ENCODE results near the gene DOK3. TPM values are rescaled to one million over a fixed set of nuclear protein-coding genes. Genes with fewer than 3 reads are reported as not detected.

The DOK3 gene
- total RNA-seq, 1 donor from 2014 or later = 3.7 TPM

DNA sequence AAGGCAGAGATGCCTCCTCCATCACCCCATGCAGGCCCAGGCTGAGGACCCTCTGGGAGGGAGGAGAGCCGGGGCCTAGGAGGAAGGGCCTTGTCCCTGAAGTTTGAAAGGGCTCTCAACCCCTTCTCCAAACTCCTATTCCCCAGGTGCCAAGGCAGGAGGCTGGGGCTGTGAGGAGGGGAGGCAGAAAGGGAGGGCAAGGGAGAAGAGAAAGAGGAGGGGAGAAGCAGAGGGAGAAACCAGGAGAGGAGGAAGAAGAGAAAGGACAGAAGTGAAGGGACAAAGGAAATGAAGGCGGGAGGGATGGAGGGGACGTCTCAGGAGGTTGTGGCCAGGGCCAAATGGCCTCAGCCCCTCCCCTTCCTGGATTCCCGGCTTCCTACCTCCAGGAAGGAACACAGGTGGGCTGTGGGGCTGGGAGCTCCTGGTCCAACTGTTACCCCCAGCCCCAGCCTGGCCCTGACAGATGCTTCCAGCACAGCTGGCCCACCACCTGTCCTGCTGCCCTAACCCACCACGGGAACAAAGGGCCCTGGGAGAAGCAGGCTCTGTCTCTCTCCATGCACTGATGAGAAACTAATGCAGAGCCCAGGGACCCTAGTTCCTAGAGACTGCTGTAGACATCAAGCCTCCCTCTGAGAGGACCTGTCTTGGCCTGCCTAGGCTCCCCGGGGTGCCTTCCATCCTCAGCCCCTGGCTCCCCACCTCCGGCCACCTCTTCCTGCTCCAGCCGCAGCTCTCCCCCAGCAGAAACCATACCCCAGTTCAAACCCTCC lies 39.7 kb downstream of the DOK3 start:
- intact Hi-C loops (cut with micrococcal nuclease) = no loop called here
- Mint-ChIP-seq H3K27me3 (ENCODE audit: insufficient read depth) (peaks cover 13% of the 10 kb centered on the region), H3K27ac (peak overlapping the region; percentile 1), H3K4me1 (ENCODE audit: low read depth) (peaks cover 15% of the 10 kb centered on the region), H3K36me3 (ENCODE audit: low read depth) (peaks cover 3% of the 10 kb centered on the region), H3K4me3 (no peak overlapping the region), H3K9me3 (no peaks in the 10 kb centered on the region)
- no peak for DNase-seq (ENCODE audit: low spot score)

DNA sequence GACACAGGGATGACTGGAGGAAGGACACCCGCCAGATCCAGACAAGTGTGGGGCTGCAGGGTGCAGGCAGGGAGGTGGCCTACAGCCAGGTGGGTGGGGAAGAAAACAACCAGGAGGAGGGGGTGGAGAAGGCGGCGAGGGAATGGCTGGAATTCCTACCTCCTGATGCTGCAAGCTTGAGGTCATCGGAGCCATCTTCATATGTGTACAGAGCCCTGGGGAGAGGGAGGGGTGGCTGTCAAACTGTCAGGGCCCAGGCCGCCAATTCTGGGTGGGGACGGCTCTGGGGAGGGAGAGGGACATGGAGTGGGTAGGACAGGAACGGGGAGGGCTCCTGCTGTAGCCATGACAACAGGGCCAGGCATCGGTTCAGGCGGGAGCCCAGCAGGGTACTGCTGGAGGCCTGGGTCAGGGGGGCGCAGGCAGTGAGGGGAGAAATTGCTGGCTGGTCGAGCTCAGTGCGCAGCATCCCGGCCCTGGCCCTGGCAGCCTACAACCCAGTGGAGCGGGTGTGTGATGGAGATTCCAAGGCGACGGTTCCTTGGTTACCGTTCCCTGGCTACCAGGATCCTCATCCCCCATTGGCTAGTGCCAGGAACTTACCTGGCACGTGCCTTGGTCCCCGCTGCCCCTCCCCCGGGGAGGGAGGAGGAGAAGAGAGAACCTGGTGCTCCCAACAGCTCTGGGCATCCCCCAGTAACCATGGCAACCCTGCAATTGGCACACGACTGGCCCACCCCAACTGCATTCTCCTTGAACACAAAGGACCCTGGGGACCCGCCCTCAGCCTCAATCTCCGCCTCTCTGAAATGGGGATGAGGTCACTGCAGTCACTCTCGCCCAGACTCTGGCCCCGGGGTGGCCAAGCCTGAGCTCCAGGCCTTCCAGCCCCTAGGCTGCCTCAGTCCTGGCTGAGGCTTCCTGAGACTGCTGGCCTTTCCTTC lies 40.7 kb downstream of the DOK3 start:
- peaks cover 1% of the 10 kb centered on the region for H3K36me3 Mint-ChIP-seq (ENCODE audit: low read depth)

GRCh38 chr5:177468329-177468684 lies 41.3 kb downstream of the DOK3 start:
- no peak for DNase-seq (ENCODE audit: low spot score)
- intact Hi-C loops (cut with micrococcal nuclease) = no loop called here
- Mint-ChIP-seq H3K27ac (no peak overlapping the region), H3K27me3 (ENCODE audit: insufficient read depth) (peaks cover 4% of the 10 kb centered on the region), H3K4me1 (ENCODE audit: low read depth) (peaks cover 4% of the 10 kb centered on the region), H3K9me3 (no peaks in the 10 kb centered on the region), H3K4me3 (no peak overlapping the region), H3K36me3 (ENCODE audit: low read depth) (no peaks in the 10 kb centered on the region)

More for the DNA sequence above, 40.7 kb downstream of the DOK3 start:
- DNase-seq (ENCODE audit: low spot score) = no peak
- intact Hi-C loops (cut with micrococcal nuclease) = no loop called here
- Mint-ChIP-seq H3K27ac (no peak overlapping the region), H3K4me1 (ENCODE audit: low read depth) (peaks cover 6% of the 10 kb centered on the region), H3K4me3 (no peak overlapping the region), H3K9me3 (no peaks in the 10 kb centered on the region), H3K27me3 (ENCODE audit: insufficient read depth) (peaks cover 6% of the 10 kb centered on the region)

DNA sequence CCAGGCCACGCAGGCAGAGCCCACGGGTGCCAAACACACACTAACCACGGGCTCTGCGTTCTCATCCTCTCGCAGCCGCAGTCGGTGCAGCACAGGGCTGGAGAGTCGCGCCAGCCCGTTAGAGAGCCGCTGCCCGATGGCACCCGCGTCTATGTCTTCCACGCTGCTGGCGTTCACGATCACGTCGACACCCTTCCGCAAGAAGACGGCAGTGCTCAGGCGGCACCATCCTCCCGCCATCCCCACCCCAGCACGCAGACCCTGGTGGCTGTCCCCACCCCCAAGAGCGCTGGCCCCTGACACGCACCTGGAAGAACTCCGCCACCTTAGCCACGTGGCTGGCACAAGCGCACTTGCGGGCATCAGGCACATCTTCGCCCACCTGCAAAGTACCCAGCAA lies 42.2 kb downstream of the DOK3 start:
- H3K4me3 Mint-ChIP-seq = no peak overlapping the region
- H3K4me1 Mint-ChIP-seq (ENCODE audit: low read depth) = peaks cover 11% of the 10 kb centered on the region
- H3K27ac Mint-ChIP-seq = no peak overlapping the region
- no peaks in the 10 kb centered on the region for H3K36me3 Mint-ChIP-seq (ENCODE audit: low read depth)
- H3K9me3 Mint-ChIP-seq = no peaks in the 10 kb centered on the region
- intact Hi-C loops (cut with micrococcal nuclease) = no loop called here
- DNase-seq (ENCODE audit: low spot score) = no peak
- peaks cover 2% of the 10 kb centered on the region for H3K27me3 Mint-ChIP-seq (ENCODE audit: insufficient read depth)

DNA sequence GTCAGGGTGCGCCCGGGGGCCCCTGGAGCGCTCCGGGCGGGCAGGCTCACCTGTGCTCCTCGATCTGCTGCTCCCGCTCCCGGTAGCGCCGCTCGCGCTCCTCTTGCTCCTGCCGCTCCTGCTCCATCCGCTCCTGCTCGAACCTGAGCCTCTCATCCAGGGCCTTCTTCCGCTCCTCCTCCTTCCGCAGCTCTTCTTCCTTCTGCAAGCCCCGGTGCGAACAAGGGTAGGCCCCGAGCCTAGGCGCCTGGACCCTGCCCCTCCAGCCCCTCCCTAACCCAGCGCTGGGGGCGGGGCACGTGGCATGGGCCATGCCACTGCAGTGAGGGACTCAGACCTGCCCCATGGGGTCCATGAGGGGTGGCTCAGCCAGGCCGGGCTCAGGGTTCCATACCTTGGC lies 42.8 kb downstream of the DOK3 start:
- peaks cover 2% of the 10 kb centered on the region for H3K27me3 Mint-ChIP-seq (ENCODE audit: insufficient read depth)
- intact Hi-C loops (cut with micrococcal nuclease) = no loop called here
- no peaks in the 10 kb centered on the region for H3K36me3 Mint-ChIP-seq (ENCODE audit: low read depth)

DNA sequence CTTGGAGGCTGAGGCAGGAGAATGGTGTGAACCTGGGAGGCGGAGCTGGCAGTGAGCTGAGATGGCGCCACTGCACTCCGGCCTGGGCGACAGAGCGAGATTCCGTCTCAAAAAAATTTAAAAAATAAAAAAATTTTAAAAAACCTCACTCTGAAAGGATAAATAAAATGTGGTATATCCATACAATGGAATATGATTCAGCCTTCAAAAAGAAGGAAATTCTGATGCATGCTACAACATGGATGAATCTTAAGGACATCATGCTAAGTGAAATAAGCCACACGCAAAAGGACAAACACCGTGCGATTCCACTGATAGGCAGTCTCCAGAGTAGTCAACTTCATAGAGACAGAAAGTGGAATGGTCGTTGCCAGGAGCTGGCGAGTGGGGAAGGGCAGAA lies 44.6 kb downstream of the DOK3 start:
- Mint-ChIP-seq H3K9me3 (no peaks in the 10 kb centered on the region), H3K27me3 (ENCODE audit: insufficient read depth) (no peaks in the 10 kb centered on the region), H3K4me1 (ENCODE audit: low read depth) (peaks cover 20% of the 10 kb centered on the region), H3K4me3 (no peak overlapping the region), H3K27ac (no peak overlapping the region), H3K36me3 (ENCODE audit: low read depth) (no peaks in the 10 kb centered on the region)
- intact Hi-C loops (cut with micrococcal nuclease) = no loop called here
- DNase-seq (ENCODE audit: low spot score) = no peak

More for the DNA sequence above, 42.8 kb downstream of the DOK3 start:
- no peak for DNase-seq (ENCODE audit: low spot score)
- H3K27ac Mint-ChIP-seq = no peak overlapping the region
- H3K9me3 Mint-ChIP-seq = no peaks in the 10 kb centered on the region
- H3K4me3 Mint-ChIP-seq = no peak overlapping the region
- peaks cover 17% of the 10 kb centered on the region for H3K4me1 Mint-ChIP-seq (ENCODE audit: low read depth)

DNA sequence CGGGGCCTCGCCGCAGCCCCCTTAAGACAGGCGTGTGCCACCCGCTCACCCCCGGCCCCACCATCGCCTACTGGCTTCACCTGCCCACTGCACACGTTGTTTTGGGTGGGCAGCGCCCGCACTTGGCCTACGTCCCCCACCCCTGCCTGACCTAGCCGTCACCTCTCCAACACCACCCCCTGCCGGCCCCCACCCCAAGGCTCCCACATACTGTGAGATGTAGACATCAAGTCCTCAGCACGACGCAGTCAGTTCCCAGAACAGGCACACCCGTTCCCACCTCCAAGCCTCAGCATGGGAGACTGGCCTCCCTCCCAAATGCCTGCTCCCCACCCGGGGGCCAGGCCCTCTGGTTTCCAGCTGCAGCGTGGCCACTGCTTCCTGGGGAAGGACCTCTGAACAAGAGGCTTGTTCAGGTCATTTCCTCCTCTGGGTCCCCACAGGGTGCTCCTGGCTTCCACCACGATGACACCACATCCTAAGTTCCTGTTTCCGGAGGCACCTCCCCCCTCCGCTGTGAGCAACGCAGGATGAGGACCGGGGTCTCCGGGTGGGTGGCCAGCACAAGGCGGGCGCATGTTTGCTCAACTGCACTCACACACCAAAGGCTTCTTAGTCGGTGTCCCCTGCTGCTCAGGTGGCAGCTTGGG lies 47.5 kb downstream of the DOK3 start:
- intact Hi-C loops (cut with micrococcal nuclease) = no loop called here
- no peaks in the 10 kb centered on the region for H3K27me3 Mint-ChIP-seq (ENCODE audit: insufficient read depth)
- H3K4me1 Mint-ChIP-seq (ENCODE audit: low read depth) = peaks cover 24% of the 10 kb centered on the region
- no peak for DNase-seq (ENCODE audit: low spot score)
- peak overlapping the region; percentile 71 for H3K27ac Mint-ChIP-seq
- H3K36me3 Mint-ChIP-seq (ENCODE audit: low read depth) = peaks cover 2% of the 10 kb centered on the region
- H3K4me3 Mint-ChIP-seq = peak overlapping the region; percentile 65
- no peaks in the 10 kb centered on the region for H3K9me3 Mint-ChIP-seq

DNA sequence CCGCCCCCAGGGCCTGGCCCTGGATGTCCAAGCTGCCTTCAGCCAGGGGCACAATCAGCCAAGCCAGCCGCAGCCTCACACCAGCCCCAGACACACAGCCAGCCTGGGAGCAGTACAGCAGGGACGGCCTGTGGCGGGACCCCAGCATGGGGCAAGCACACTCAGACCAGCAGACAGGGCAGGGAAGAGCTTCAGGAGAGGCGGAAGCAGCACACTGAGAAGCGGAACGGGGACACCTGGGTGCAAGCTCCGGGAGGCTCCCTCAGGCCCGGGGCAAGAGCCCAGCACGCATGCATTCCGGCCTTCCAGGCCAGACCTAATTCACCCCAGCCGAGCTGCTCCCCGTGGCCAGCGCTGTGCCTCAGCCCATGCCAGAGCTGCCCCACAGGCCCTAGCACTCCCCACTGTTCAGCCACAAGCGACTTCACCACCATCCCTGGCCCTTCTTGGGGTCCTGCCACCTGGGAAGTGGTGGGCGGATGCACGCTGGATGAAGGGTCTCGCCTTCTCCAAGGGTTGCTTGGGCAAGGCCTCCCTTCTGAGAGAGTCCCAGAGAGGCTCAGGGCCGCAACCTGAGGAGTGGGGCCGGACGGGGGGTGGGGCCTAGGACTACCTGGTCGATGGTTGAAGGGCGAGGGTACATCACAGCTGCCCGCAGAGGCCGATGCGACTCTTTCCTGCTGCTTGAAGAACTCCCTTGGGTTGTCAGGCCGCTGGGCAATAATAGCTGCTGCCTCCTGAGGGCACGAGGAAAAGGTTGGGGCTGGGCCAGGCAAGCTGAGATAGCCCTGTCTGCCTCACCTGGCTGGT lies 49.6 kb downstream of the DOK3 start:
- Mint-ChIP-seq H3K4me1 (ENCODE audit: low read depth) (peaks cover 31% of the 10 kb centered on the region), H3K36me3 (ENCODE audit: low read depth) (peaks cover 2% of the 10 kb centered on the region), H3K4me3 (no peak overlapping the region), H3K27me3 (ENCODE audit: insufficient read depth) (no peaks in the 10 kb centered on the region), H3K9me3 (no peaks in the 10 kb centered on the region), H3K27ac (no peak overlapping the region)
- no peak for DNase-seq (ENCODE audit: low spot score)
- intact Hi-C loops (cut with micrococcal nuclease) = loop anchor here (5.0 kb wide), 2 partner anchors 132 to 328 kb away; partner anchors contain the start of genes NSD1 and TMED9

DNA sequence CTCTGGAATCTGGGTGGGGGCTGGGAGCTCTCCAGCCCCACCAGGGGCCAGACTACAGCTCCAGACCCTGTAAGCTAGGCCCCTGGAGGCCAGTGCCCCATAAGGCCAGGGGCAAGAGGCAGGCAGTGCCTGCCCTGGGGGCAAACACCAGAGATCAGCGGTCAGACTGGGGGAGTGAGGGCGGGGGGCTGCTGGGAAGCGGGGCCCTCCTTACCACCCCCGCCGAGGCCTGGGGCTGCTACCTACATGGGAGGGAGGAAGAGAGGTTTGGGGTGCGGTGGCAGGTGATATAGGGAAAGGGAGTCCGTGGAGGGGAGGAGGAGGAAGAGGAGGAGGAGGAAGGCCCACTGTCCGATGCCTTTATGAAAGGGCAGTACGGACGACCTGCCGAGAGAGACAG lies 50.3 kb downstream of the DOK3 start:
- Mint-ChIP-seq H3K27me3 (ENCODE audit: insufficient read depth) (no peaks in the 10 kb centered on the region), H3K4me1 (ENCODE audit: low read depth) (peaks cover 31% of the 10 kb centered on the region), H3K27ac (no peak overlapping the region), H3K4me3 (no peak overlapping the region), H3K9me3 (no peaks in the 10 kb centered on the region), H3K36me3 (ENCODE audit: low read depth) (peaks cover 2% of the 10 kb centered on the region)
- DNase-seq (ENCODE audit: low spot score) = no peak
- intact Hi-C loops (cut with micrococcal nuclease) = loop anchor here (5.0 kb wide), 2 partner anchors 133 to 327 kb away; partner anchors contain the start of genes NSD1 and TMED9

GRCh38 chr5:177458912-177459350 lies 50.7 kb downstream of the DOK3 start:
- Mint-ChIP-seq H3K27me3 (ENCODE audit: insufficient read depth) (no peaks in the 10 kb centered on the region), H3K4me1 (ENCODE audit: low read depth) (peaks cover 31% of the 10 kb centered on the region), H3K4me3 (no peak overlapping the region), H3K36me3 (ENCODE audit: low read depth) (peaks cover 2% of the 10 kb centered on the region), H3K27ac (no peak overlapping the region), H3K9me3 (no peaks in the 10 kb centered on the region)
- intact Hi-C loops (cut with micrococcal nuclease) = loop anchor here (5.0 kb wide), 2 partner anchors 133 to 327 kb away; partner anchors contain the start of genes NSD1 and TMED9
- DNase-seq (ENCODE audit: low spot score) = no peak

- H3K27ac Mint-ChIP-seq = no peak overlapping the region
- peaks cover 8% of the 10 kb centered on the region for H3K27me3 Mint-ChIP-seq (ENCODE audit: insufficient read depth)
- H3K4me3 Mint-ChIP-seq = no peak overlapping the region
- DNase-seq (ENCODE audit: low spot score) = no peak
- H3K36me3 Mint-ChIP-seq (ENCODE audit: low read depth) = peaks cover 4% of the 10 kb centered on the region
- H3K9me3 Mint-ChIP-seq = no peaks in the 10 kb centered on the region
- intact Hi-C loops (cut with micrococcal nuclease) = loop anchor here (5.0 kb wide), 2 partner anchors 134 to 326 kb away; partner anchors contain the start of genes NSD1 and TMED9
- H3K4me1 Mint-ChIP-seq (ENCODE audit: low read depth) = peaks cover 31% of the 10 kb centered on the region
Observed at GRCh38 chr5:177457852-177458681, 51.6 kb downstream of the DOK3 start.

Data from activated T-helper 1 cell treated with anti-CD3 and anti-CD28 coated beads, Interleukin-12 subunit alpha, Interleukin-12 subunit beta, Interleukin-2, Interleukin-4 antibody, amounts not matched to agents 30 ng/mL and 10 ng/mL and 1 ng/mL, durations not matched to agents 14 hours and 24 hours and 36 hours (primary cell).